GM23338 (cell line): Measurements from ENCODE around the gene CADPS. TPM values are rescaled to one million over a fixed set of nuclear protein-coding genes. Genes with fewer than 3 reads are reported as not detected.

Source experiments
- ATAC-seq: fragments of 200-7000 bp; cut with Tn5 transposase; 3 replicates; pipeline ENCODE4 v1.9.1; 2020
- DNase-seq: peaks from one replicate; pipeline ENCODE4 v3.0.0-alpha.2; 2015; ENCODE audit warnings: low spot score
- H2AFZ ChIP-seq: fragments of 200-600 bp; sonication (generic); 2 replicates; pipeline ENCODE4 v1.8.0; 2016; ENCODE audit warnings: antibody characterized with exemption, mild to moderate bottlenecking, moderate library complexity
- H3F3A ChIP-seq: fragments of 200-600 bp; sonication (generic); replicated peaks from 2 replicates; pipeline ENCODE4 v1.8.0; 2017; ENCODE audit warnings: antibody characterized with exemption, mixed run types, low read depth
- H3K27ac ChIP-seq: fragments of 200-600 bp; sonication (generic); 2 replicates; pipeline ENCODE4 v1.6.1; 2016; ENCODE audit warnings: low read depth
- H3K27me3 ChIP-seq: fragments of 200-600 bp; sonication (generic); 2 replicates; pipeline ENCODE4 v1.8.0; 2016; ENCODE audit warnings: mild to moderate bottlenecking, mixed run types, moderate library complexity; ENCODE audit not compliant: insufficient read depth
- H3K36me3 ChIP-seq: fragments of 200-600 bp; sonication (generic); 2 replicates; pipeline ENCODE4 v1.8.0; 2016; ENCODE audit warnings: mild to moderate bottlenecking; ENCODE audit not compliant: insufficient read depth
- H3K4me1 ChIP-seq: fragments of 200-600 bp; sonication (generic); 2 replicates; pipeline ENCODE4 v1.8.0; 2016; ENCODE audit warnings: mild to moderate bottlenecking, moderate library complexity; ENCODE audit not compliant: insufficient read depth
- H3K4me2 ChIP-seq: fragments of 200-600 bp; sonication (generic); 2 replicates; pipeline ENCODE4 v1.7.1; 2017; ENCODE audit warnings: mixed run types
- H3K4me3 ChIP-seq: fragments of 200-600 bp; sonication (generic); 2 replicates; pipeline ENCODE4 v1.6.1; 2016; ENCODE audit warnings: mixed run types
- H3K79me2 ChIP-seq: fragments of 200-600 bp; sonication (generic); replicated peaks from 2 replicates; pipeline ENCODE4 v1.8.0; 2017; ENCODE audit warnings: mild to moderate bottlenecking; ENCODE audit not compliant: insufficient read depth
- H3K9me2 ChIP-seq: fragments of 200-600 bp; sonication (generic); 2 replicates; pipeline ENCODE4 v1.8.0; 2017; ENCODE audit not compliant: insufficient read depth
- H4K20me1 ChIP-seq: fragments of 200-600 bp; sonication (generic); replicated peaks from 2 replicates; pipeline ENCODE4 v1.8.0; 2017; ENCODE audit warnings: mild to moderate bottlenecking; ENCODE audit not compliant: insufficient read depth
- H3K27ac Mint-ChIP-seq: 2 replicates; pipeline ENCODE4 v1.8.0; 2020; ENCODE audit warnings: inconsistent platforms, mild to moderate bottlenecking, moderate library complexity, mixed read lengths
- H3K27me3 Mint-ChIP-seq: 3 replicates; pipeline ENCODE4 v1.8.0; 2022; ENCODE audit warnings: low read depth, mild to moderate bottlenecking, moderate library complexity, mixed read lengths, inconsistent platforms; ENCODE audit not compliant: insufficient read depth, poor library complexity
- H3K36me3 Mint-ChIP-seq: 3 replicates; pipeline ENCODE4 v1.8.0; 2021; ENCODE audit warnings: low read depth, mild to moderate bottlenecking, inconsistent platforms, moderate library complexity, mixed read lengths
- H3K4me1 Mint-ChIP-seq: 3 replicates; pipeline ENCODE4 v1.8.0; 2020; ENCODE audit warnings: mild to moderate bottlenecking, inconsistent platforms, mixed read lengths
- H3K4me3 Mint-ChIP-seq: 3 replicates; pipeline ENCODE4 v1.8.0; 2021; ENCODE audit warnings: moderate library complexity, mild to moderate bottlenecking, inconsistent platforms, mixed read lengths
- H3K9me3 Mint-ChIP-seq: 3 replicates; pipeline ENCODE4 v1.8.0; 2020; ENCODE audit warnings: moderate library complexity, mild to moderate bottlenecking, inconsistent platforms, mixed read lengths
- CREB1 ChIP-seq: fragments of 250-450 bp; sonication (Bioruptor Pico); IDR thresholded peaks from 2 replicates; pipeline ENCODE4 v1.5.0; 2020; ENCODE audit warnings: low read depth, mild to moderate bottlenecking, moderate library complexity
- EZH2 ChIP-seq: fragments of 200-600 bp; sonication (generic); IDR thresholded peaks from one replicate; pipeline ENCODE4 v1.8.0; 2017; ENCODE audit warnings: antibody characterized with exemption, mild to moderate bottlenecking, low read depth; ENCODE audit not compliant: unreplicated experiment
- EZH2phosphoT487 ChIP-seq: fragments of 200-600 bp; sonication (generic); IDR thresholded peaks from one replicate; pipeline ENCODE4 v1.8.1; 2018; ENCODE audit warnings: antibody characterized with exemption; ENCODE audit not compliant: unreplicated experiment
- NANOG ChIP-seq: IDR thresholded peaks from 2 replicates; pipeline ENCODE4 v1.6.1; 2016; ENCODE audit warnings: antibody characterized with exemption, borderline replicate concordance
- POLR2AphosphoS5 ChIP-seq: IDR thresholded peaks from 2 replicates; pipeline ENCODE4 v1.6.1; 2016; ENCODE audit warnings: antibody characterized with exemption, low read depth
- STAT1 ChIP-seq: IDR thresholded peaks from one replicate; pipeline ENCODE4 v1.6.1; 2016; ENCODE audit warnings: antibody characterized with exemption; ENCODE audit not compliant: unreplicated experiment
- ZNF114 ChIP-seq: fragments of 250-450 bp; sonication (Bioruptor Pico); IDR thresholded peaks from 2 replicates; pipeline ENCODE4 v1.5.0; 2020; ENCODE audit warnings: mild to moderate bottlenecking, moderate library complexity
- ZNF331 ChIP-seq: fragments of 250-450 bp; sonication (Bioruptor Pico); IDR thresholded peaks from 2 replicates; pipeline ENCODE4 v1.5.0; 2020; ENCODE audit warnings: low read depth, mild to moderate bottlenecking, moderate library complexity
- ZNF462 ChIP-seq: fragments of 250-450 bp; sonication (Bioruptor Pico); IDR thresholded peaks from 2 replicates; pipeline ENCODE4 v1.5.0; 2020; ENCODE audit warnings: mild to moderate bottlenecking, moderate library complexity
- polyA plus RNA-seq: library from polyadenylated mRNA; unstranded; fragments of >200 nt; fragmentation: Nextera tagmentation; extraction: Ambion mirVana; gene quantifications from 2 replicates; pipeline ENCODE4 v1.2.1, GENCODE V29; 2016
- total RNA-seq: library from RNA; depleted of rRNA; stranded (reverse); fragments of >200 nt; shearing (Covaris generic); gene quantifications from 2 replicates; pipeline ENCODE4 v1.2.3, GENCODE V29; 2014

Gene CADPS
- total and polyA plus RNA-seq, 2 experiments from 2014 or later: 14.7 to 22.0 TPM

GRCh38 chr3:62525281-62525680 lies 349.9 kb downstream of the CADPS start (continued):
- no peak for TF ChIP-seq ZNF462 (CRISPR knock-in tag)
- no peak for TF ChIP-seq EZH2phosphoT487
- no peak for TF ChIP-seq POLR2AphosphoS5
- no peak for TF ChIP-seq STAT1
- TF ChIP-seq EZH2: no peak
- no peak for TF ChIP-seq ZNF331 (CRISPR knock-in tag)

GRCh38 chr3:62523672-62524071 lies 351.5 kb downstream of the CADPS start:
- H3K4me3 Mint-ChIP-seq: no peak overlapping the region
- no peak overlapping the region for H3K4me3 ChIP-seq
- TF ChIP-seq POLR2AphosphoS5 (no peak), NANOG (no peak), STAT1 (no peak), CREB1 (CRISPR knock-in tag) (no peak), ZNF114 (CRISPR knock-in tag) (no peak), ZNF462 (CRISPR knock-in tag) (no peak), EZH2phosphoT487 (no peak)

More at GRCh38 chr3:62523672-62524071, 351.5 kb downstream of the CADPS start:
- H3K79me2 ChIP-seq: no peaks in the 10 kb centered on the region
- no peak overlapping the region for H3K27ac ChIP-seq
- H3K9me2 ChIP-seq: no peaks in the 10 kb centered on the region
- no peak overlapping the region for H3K4me2 ChIP-seq
- no peaks in the 10 kb centered on the region for H3K9me3 Mint-ChIP-seq
- ATAC-seq (no peak), DNase-seq (no peak)
- H4K20me1 ChIP-seq: no peaks in the 10 kb centered on the region
- H3K36me3 ChIP-seq: no peaks in the 10 kb centered on the region
- no peak overlapping the region for H2AFZ ChIP-seq
- no peaks in the 10 kb centered on the region for H3K27me3 Mint-ChIP-seq
- peaks cover 20% of the 10 kb centered on the region for H3K4me1 Mint-ChIP-seq
- H3F3A ChIP-seq: no peaks in the 10 kb centered on the region
- H3K36me3 Mint-ChIP-seq: no peaks in the 10 kb centered on the region
- H3K27ac Mint-ChIP-seq: no peak overlapping the region
- H3K4me1 ChIP-seq: peaks cover 15% of the 10 kb centered on the region
- H3K27me3 ChIP-seq: no peaks in the 10 kb centered on the region
